ENCODE data around the gene TTC23.

DNA sequence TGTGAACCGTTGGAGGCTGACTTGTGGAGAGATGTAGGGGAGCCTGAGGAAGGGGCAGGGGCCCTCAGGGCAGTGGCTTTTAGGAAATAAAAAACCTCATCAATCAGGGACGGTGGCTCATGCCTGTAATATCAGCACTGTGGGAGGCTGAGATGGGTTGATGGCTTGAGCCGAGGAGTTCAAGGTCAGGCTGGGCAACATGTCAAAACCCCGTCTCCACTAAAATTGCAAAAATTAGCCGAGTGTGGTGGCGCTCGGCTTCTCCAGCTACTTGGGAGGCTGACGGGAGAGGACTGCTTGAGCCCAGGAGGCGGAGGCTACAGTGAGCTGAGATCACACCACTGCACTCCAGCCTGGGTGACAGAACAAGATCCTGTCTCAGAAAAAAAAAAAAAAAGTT, 7.6 kb downstream of the TTC23 start:
- TF ChIP-seq, protein P1, sequence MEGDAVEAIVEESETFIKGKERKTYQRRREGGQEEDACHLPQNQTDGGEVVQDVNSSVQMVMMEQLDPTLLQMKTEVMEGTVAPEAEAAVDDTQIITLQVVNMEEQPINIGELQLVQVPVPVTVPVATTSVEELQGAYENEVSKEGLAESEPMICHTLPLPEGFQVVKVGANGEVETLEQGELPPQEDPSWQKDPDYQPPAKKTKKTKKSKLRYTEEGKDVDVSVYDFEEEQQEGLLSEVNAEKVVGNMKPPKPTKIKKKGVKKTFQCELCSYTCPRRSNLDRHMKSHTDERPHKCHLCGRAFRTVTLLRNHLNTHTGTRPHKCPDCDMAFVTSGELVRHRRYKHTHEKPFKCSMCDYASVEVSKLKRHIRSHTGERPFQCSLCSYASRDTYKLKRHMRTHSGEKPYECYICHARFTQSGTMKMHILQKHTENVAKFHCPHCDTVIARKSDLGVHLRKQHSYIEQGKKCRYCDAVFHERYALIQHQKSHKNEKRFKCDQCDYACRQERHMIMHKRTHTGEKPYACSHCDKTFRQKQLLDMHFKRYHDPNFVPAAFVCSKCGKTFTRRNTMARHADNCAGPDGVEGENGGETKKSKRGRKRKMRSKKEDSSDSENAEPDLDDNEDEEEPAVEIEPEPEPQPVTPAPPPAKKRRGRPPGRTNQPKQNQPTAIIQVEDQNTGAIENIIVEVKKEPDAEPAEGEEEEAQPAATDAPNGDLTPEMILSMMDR (IDR thresholded peaks at IDR 0.05) = no peak
- TF ChIP-seq RFX5 (IDR thresholded peaks at IDR 0.05) (no peak), POLR2A (IDR thresholded peaks at IDR 0.05; ENCODE audit: low read length) (no peak), FOSL2 (IDR thresholded peaks at IDR 0.05) (no peak), FOSL2 (CRISPR knock-in tag; IDR thresholded peaks at IDR 0.05) (no peak), RARB (CRISPR knock-in tag; IDR thresholded peaks at IDR 0.05) (no peak), SMC3 (IDR thresholded peaks at IDR 0.05) (no peak), MYC (IDR thresholded peaks at IDR 0.05; ENCODE audit: borderline replicate concordance, low read length) (no peak), MAFK (IDR thresholded peaks at IDR 0.05; ENCODE audit: partially characterized antibody) (no peak), HDAC2 (IDR thresholded peaks at IDR 0.05) (no peak), KDM5A (IDR thresholded peaks at IDR 0.05) (no peak), KDM1A (IDR thresholded peaks at IDR 0.05; ENCODE audit: low read depth) (no peak)
- TF ChIP-seq, protein P2, sequence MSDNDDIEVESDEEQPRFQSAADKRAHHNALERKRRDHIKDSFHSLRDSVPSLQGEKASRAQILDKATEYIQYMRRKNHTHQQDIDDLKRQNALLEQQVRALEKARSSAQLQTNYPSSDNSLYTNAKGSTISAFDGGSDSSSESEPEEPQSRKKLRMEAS (IDR thresholded peaks at IDR 0.05) = no peak
- TF ChIP-seq, protein P3, sequence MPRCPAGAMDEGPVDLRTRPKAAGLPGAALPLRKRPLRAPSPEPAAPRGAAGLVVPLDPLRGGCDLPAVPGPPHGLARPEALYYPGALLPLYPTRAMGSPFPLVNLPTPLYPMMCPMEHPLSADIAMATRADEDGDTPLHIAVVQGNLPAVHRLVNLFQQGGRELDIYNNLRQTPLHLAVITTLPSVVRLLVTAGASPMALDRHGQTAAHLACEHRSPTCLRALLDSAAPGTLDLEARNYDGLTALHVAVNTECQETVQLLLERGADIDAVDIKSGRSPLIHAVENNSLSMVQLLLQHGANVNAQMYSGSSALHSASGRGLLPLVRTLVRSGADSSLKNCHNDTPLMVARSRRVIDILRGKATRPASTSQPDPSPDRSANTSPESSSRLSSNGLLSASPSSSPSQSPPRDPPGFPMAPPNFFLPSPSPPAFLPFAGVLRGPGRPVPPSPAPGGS (IDR thresholded peaks at IDR 0.05) = no peak
- TF ChIP-seq, protein P4, sequence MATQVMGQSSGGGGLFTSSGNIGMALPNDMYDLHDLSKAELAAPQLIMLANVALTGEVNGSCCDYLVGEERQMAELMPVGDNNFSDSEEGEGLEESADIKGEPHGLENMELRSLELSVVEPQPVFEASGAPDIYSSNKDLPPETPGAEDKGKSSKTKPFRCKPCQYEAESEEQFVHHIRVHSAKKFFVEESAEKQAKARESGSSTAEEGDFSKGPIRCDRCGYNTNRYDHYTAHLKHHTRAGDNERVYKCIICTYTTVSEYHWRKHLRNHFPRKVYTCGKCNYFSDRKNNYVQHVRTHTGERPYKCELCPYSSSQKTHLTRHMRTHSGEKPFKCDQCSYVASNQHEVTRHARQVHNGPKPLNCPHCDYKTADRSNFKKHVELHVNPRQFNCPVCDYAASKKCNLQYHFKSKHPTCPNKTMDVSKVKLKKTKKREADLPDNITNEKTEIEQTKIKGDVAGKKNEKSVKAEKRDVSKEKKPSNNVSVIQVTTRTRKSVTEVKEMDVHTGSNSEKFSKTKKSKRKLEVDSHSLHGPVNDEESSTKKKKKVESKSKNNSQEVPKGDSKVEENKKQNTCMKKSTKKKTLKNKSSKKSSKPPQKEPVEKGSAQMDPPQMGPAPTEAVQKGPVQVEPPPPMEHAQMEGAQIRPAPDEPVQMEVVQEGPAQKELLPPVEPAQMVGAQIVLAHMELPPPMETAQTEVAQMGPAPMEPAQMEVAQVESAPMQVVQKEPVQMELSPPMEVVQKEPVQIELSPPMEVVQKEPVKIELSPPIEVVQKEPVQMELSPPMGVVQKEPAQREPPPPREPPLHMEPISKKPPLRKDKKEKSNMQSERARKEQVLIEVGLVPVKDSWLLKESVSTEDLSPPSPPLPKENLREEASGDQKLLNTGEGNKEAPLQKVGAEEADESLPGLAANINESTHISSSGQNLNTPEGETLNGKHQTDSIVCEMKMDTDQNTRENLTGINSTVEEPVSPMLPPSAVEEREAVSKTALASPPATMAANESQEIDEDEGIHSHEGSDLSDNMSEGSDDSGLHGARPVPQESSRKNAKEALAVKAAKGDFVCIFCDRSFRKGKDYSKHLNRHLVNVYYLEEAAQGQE (IDR thresholded peaks at IDR 0.05) = no peak

Data from A549 (cell line).